HG02571 (cell line): ENCODE data around the gene USP48.
"Not testable (repeated sequence)": the region's sequence is repeated elsewhere in the genome, so short reads cannot be mapped to it uniquely, and the experiment has no call there.

Source experiments
- ATAC-seq: cut with Tn5 transposase; IDR thresholded peaks from one replicate; pipeline ENCODE4 v1.9.1; 2021; ENCODE audit warnings: mild to moderate bottlenecking, moderate library complexity; ENCODE audit not compliant: unreplicated experiment

USP48 gene, protein sequence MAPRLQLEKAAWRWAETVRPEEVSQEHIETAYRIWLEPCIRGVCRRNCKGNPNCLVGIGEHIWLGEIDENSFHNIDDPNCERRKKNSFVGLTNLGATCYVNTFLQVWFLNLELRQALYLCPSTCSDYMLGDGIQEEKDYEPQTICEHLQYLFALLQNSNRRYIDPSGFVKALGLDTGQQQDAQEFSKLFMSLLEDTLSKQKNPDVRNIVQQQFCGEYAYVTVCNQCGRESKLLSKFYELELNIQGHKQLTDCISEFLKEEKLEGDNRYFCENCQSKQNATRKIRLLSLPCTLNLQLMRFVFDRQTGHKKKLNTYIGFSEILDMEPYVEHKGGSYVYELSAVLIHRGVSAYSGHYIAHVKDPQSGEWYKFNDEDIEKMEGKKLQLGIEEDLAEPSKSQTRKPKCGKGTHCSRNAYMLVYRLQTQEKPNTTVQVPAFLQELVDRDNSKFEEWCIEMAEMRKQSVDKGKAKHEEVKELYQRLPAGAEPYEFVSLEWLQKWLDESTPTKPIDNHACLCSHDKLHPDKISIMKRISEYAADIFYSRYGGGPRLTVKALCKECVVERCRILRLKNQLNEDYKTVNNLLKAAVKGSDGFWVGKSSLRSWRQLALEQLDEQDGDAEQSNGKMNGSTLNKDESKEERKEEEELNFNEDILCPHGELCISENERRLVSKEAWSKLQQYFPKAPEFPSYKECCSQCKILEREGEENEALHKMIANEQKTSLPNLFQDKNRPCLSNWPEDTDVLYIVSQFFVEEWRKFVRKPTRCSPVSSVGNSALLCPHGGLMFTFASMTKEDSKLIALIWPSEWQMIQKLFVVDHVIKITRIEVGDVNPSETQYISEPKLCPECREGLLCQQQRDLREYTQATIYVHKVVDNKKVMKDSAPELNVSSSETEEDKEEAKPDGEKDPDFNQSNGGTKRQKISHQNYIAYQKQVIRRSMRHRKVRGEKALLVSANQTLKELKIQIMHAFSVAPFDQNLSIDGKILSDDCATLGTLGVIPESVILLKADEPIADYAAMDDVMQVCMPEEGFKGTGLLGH

DNA sequence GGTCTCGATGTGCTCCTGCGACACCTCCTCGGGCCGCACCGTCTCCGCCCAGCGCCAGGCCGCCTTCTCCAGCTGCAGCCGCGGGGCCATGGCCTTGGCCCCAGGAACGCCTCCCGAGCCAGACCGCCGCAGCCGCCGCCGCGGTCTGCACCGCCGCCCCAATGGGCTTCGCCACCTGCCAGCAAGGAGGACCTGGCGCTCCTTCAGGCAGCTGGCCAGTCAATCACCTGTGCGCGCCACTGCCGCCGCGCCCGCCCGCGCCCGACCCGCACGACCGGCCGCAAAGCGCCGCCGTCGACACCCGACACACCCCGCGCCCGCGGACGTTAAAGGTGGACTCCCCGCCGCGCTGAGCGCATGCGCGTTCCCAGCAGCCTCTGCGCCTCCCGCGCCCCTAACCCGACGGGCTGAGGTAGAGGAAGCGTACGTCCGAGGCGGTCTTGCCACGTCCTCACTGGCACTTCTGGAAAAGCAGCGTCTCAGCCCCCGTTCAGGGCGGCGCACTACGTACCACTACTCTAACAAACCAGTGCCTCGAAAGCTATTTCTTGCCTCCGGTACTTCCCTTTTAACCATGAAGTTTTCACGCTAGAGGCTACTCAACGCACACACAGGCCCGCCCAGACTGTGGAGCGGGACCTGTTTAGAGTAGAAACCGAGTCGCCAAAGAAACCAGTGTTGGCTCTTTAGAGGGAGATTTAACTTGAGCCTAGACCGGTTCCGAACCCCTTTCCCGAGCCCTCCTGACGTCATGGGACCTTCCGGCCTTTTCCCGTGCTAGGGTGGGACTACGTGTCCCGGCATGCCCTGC lies at the start of gene USP48:
TSS of gene USP48 (minus strand) at position 282 of the 811 bp plus-strand sequence. CDS start at position 90, 192 bp downstream.
- ATAC-seq = peak; percentile 75

DNA sequence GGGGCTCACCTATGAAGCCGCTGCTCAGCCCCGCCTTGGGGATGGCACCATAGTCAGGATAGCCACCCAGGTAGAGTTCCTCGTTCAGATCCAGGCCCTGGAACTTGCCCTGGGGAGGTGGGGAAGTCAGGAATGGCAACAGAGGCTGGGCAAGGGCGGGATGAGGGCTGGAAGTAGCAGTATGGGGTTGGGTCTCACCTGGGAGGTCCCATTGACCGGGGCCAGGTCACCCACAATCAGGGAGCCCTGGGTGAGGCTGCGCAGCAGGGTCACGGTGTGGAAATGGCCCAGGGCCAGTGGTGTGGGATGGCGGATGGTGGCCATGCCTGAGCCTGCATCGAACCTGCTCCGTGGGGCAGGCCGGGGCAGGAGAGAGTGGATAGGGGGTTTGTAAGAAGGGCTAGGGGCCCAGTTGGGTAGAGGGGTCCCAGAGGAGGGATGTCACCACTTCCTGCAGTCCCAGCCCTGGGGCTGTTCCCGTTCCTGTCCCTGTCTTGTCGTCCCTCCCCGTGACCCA lies 48.6 kb upstream of the USP48 start:
- ATAC-seq = no peak

DNA sequence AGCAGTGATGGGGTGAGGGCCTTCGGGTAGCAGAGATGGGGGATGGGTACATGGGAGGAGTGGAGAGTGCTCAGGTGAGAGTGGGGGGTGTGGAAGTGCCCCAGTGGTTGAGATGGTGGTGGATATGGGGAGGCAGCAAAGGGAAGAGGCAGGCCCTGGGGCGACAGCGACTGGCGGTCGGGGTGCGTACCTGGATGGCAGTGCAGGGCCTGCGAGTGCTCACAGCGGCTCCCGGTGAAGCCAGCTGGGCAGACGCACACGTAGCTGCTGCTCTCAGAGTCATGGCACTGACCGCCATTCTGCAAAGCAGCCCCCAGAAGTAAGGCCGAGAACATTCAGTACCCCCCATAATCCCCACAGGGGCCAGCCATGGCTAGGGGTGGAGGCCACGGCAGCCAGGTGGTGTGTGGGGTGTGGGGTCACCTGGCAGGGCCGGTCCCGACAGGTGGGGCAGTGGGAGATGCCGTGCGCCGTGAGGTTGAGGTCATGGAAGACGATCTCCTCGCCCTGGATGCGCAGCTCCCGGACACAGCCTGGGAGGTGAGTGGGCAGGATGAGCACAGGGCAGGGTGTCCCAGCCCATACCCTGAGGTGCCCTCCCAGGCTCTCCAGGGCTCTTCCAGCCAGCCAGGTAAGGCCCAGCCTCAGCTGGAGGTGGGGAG lies 48.0 kb upstream of the USP48 start:
- ATAC-seq = no peak

GRCh38 chr1:21829294-21829693 lies 46.3 kb upstream of the USP48 start:
- no peak for ATAC-seq

GRCh38 chr1:21828506-21829210 lies 45.7 kb upstream of the USP48 start:
- no peak for ATAC-seq

GRCh38 chr1:21828075-21828474 lies 45.1 kb upstream of the USP48 start:
- ATAC-seq = no peak

DNA sequence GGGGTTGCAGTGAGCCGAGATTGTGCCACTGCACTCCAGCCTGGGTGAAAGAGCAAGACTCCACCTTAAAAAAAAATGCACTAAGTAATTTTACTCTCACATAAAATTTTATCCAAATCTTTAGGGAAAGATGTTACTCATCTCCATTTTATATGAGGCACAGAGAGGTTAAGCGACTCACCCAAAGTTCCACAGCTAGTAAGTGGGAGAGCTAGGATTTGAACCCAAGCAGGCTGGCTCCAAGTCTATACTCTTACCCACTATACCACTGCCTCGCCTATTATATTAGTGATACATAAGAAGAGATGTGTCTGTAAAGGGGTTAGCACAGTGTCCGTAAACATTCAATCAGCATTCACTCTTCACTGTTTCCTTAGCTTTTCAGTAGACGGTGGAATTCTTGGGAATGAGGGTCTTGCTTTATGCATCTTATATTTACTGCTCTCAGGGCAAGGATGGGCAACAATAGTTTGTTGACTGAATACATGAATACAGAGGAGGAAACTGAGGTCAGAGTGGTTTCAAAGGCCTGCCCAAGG lies 44.3 kb upstream of the USP48 start:
- no peak for ATAC-seq

GRCh38 chr1:21826694-21827093 lies 43.7 kb upstream of the USP48 start:
- not testable (repeated sequence) for ATAC-seq

DNA sequence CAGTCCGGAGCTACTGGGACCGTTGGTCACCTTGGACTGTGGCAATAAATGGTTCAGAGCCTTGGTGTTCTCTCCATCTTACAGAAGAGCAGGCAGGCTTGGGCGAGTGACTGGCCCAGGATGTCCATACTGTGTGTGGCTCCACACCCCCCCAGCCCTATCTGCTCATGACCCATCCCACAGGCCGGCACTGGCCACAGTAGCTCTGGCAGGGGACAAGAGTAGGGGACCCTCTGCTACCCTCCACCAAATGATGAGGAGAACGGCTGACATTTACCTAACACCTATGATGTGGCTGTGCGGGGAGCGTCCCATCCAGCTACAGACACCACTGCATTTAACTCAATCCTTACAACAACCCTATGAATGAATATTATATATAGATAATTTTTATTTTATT lies 42.4 kb upstream of the USP48 start:
- ATAC-seq = no peak

DNA sequence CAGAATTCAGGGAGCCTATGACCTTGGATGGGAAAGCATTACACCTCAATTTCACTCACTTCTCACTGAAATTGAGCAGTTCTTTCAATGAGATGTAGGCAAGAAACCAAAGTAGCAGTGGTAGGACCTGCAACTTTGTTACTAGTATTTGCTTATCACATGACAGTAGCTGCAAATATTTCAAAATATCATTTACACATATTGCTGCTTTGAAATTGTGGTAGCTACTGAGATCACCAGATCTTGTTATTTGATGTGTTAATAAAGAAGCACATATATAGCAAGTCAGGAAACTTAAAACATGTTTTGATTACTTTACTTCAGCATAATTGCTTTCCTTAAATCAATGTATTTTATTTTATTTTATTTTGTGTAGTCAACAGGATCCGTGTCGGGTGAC lies 42.0 kb upstream of the USP48 start:
- ATAC-seq = no peak

- ATAC-seq = no peak
Observed at GRCh38 chr1:21823980-21824702, 41.2 kb upstream of the USP48 start.

DNA sequence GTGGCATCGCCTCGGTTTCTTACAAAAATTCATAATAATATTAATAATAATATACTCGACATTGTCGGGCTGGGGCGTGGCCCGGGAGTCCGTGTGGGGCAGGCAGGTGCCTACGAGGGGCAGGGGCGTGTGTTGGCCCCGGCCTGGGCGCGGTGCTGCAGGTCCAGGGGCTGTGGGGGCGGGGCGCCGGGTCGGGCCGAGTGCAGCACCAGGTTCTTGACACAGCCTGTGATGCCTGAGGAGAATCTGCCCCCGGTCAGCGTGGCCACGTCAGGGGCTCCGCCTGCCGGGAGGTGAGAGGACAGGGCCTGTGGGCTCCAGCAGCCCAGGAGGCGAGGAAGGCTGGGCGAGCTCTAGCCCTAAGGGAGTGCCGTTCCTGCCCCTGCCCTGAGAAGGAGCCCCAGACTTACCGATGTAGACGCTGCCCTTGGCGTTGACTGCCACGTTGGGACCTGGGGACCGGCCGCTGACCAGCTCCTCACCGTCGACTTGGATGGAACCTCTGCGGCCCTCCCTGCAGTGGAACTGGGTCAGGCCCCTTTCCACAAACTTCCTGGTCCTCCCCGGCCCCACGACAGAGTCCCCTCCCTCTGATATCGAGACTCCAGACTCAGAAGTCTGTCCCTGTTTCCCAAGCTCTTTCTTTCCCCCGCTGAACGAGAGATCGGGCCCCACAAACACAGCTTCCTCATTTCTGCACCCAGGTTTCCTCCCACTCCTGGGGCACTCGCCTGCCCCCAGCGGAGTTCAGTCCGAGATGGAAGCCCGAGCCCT lies 40.4 kb upstream of the USP48 start:
- no peak for ATAC-seq

GRCh38 chr1:21822349-21822748 lies 39.4 kb upstream of the USP48 start:
- no peak for ATAC-seq

DNA sequence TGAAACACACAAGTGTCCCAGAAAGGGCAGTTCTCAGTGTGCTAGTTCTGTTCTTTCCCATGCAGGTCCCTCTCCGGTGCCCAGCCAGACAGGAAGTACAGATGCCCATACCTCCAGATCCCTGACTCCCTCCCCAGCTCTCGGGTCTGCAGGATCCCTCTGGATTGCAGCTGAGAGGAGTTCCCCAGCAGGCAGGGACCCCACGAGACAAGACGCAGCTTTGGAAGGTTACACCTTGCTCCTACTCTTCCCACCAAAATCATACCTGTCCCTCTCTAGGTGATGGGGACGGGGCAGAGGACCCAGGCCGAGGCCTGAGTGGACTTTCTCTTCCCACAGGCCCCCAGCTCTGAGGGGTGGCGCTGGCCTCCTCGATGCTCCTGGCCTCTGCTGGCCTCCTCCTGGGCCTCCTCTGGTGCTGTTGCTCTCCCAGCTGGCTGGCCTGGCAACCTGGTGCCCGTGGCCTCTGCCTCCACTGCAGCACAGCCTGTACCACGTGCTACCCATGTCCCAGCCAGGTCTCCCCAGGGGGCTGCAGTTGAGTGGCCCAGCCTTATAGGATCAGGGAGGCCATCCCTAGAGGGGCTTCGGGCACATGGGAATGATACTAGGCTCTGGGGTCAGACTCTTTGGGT lies 38.6 kb upstream of the USP48 start:
- ATAC-seq = no peak

- ATAC-seq = no peak
Observed at GRCh38 chr1:21820597-21821232, 37.8 kb upstream of the USP48 start.

DNA sequence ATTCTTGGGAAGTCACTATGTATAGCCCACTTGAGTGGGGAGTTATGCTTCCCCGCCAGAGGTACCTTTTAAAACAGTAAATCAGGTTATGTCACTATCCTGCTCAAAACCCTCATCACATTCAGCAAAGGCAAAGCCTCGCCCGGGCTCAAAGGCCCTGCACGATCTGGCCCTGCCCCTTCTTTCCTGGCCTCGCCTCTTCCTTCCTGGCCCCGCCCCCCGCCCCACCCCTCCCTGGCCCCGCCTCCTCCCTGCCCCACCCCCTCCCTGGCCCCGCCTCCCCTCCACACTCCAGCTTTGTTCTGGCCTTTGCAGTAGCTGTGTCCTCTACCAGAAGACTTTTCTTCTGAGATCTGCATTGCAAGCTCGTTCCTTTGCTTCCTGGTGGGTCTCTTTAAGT lies 35.7 kb upstream of the USP48 start:
- ATAC-seq = no peak
